NOMO-1 treated with DMSO at 0.1 percent for 48 hours (cell line): Measurements from ENCODE around the gene TGDS.
A peak's percentile ranks its signal among the peaks of the same experiment; 100 is the strongest.
"Not testable (repeated sequence)": the region's sequence is repeated elsewhere in the genome, so short reads cannot be mapped to it uniquely, and the experiment has no call there.

Source experiments
- DNase-seq: peaks from one replicate; lab custom pipeline; 2025; ENCODE audit not compliant: unreplicated experiment; lab: John Stamatoyannopoulos, UW

The TGDS gene, protein sequence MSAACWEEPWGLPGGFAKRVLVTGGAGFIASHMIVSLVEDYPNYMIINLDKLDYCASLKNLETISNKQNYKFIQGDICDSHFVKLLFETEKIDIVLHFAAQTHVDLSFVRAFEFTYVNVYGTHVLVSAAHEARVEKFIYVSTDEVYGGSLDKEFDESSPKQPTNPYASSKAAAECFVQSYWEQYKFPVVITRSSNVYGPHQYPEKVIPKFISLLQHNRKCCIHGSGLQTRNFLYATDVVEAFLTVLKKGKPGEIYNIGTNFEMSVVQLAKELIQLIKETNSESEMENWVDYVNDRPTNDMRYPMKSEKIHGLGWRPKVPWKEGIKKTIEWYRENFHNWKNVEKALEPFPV

GRCh38 chr13:94595950-94596574, at the start of gene TGDS:
TGDS (minus strand) TSS chr13:94596152; CDS start chr13:94596136, 16 bp downstream.
- peak; percentile 92 for DNase-seq

- no peak for DNase-seq
Observed at GRCh38 chr13:94641409-94641941, 45.5 kb upstream of the TGDS start.

GRCh38 chr13:94640721-94641120, 44.8 kb upstream of the TGDS start:
- DNase-seq = no peak

DNA sequence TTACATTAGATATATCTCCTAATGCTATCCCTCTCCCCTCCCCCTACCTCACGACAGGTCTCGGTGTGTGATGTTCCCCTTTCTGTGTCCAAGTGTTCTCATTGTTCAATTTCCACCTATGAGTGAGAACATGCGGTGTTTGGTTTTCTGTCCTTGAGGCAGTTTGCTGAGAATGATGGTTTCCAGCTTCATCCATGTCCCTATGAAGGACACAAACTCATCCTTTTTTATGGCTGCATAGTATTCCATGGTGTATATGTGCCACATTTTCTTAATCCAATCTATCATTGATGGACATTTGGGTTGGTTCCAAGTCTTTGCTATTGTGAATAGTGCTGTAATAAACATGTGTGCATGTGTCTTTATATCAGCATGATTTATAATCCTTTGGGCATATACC, 41.7 kb upstream of the TGDS start:
- not testable (repeated sequence) for DNase-seq

- no peak for DNase-seq
Observed at GRCh38 chr13:94636942-94637578, 41.1 kb upstream of the TGDS start.

GRCh38 chr13:94636096-94636495, 40.1 kb upstream of the TGDS start:
- DNase-seq = not testable (repeated sequence)

GRCh38 chr13:94632226-94632980, 36.5 kb upstream of the TGDS start:
- no peak for DNase-seq

GRCh38 chr13:94630858-94631257, 34.9 kb upstream of the TGDS start:
- DNase-seq = no peak

DNA sequence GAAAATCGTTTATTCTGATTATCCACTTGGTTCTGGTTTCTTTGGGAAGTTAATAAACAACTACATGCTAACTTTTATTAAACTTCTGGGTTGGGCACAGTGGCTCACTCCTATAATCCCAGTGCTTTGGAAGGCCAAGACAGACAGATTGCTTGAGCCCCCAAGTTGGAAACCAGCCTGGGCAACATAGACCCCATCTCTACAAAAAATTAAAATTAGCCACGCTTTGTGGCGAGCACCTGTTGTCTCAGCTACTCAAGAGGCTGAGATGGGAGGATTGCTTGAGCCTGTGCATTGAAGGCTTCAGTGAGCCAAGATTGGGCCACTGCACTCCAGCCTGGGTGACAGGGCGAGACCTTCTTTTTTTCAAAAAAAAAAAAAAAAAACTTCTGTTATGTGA, 27.4 kb upstream of the TGDS start:
- no peak for DNase-seq

- DNase-seq = no peak
Observed at GRCh38 chr13:94622344-94622743, 26.4 kb upstream of the TGDS start.

GRCh38 chr13:94620286-94620896, 24.4 kb upstream of the TGDS start:
- no peak for DNase-seq

GRCh38 chr13:94617389-94618000, 21.5 kb upstream of the TGDS start:
- peak; percentile 28 for DNase-seq

DNA sequence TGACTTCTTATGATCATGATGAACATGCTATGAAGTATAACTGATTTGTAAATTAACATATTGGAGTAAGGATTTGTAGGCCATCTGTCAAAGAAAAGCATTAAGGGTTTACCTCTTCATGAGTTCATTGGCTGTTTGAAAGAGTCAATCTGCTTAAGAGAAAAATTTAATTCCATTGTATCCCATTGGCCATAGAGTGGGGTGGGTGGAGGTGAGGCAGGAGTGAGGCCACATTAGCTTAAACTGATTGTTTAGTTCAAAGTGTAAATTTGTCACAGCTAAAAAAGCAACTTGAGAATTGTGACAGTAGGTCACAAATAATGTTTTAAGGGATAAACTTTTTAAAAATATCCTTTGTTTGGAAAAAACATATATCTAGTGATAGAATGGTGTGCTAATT, 17.1 kb upstream of the TGDS start:
- DNase-seq = no peak

GRCh38 chr13:94612050-94612449, 16.1 kb upstream of the TGDS start:
- DNase-seq = no peak

DNA sequence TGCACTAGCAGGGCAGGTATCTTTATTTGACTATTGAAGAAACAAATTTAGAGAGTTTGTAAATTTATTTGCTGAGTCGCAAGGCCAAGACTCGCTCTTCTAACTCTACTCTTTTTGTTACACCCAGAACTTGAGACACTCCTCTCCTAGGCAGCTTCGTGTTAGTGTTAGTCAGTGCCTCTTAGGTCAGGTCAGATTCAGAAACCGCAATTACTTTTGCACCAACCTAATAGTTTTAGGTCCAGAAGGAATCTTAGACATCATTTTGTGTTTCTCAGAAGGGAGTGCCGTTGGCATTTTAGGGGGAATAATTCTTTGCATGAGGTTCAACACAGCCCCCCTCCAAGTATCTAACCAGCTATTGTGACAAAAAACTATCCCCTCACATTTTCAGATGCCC, 14.5 kb upstream of the TGDS start:
- DNase-seq = no peak

DNA sequence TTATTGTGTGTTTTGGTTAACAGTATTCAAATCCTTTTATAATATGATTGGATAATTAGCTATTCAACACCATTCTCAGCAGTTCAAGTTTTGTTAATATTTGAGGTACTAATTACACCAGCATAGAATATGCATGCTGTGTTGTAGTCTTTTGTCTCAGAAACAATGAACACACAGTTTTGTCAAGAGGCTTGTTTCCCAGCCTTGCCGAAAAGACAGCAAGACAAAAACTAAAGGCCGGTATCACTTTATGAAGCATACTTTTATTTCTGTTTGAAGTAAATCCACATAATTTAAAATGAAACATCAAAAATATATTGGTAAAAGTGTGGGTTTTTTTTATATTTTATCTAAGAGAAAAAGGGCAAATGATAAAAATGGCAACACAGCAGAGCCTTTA, 13.2 kb upstream of the TGDS start:
- DNase-seq = no peak

DNA sequence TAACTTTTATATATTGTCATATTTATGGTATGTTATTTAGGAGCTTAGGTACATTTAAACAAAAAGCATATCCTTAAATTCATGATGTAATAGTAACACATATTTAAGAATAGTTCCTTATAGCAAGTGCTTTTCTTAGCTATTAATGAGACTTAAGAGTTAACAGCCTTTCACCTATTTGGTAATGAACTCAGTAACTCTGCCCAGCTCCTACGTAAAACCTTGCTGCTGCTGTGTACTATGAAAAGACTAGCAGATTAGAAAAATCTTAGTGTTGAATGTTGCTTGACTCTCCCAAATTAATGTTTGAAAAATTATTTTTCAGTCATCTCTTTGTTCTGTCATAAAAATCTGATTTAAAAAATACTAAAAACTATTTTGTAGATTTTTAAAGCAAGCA, 12.6 kb upstream of the TGDS start:
- DNase-seq = no peak

- no peak for DNase-seq
Observed at GRCh38 chr13:94607939-94608338, 12.0 kb upstream of the TGDS start.

- DNase-seq = no peak
Observed at GRCh38 chr13:94607056-94607455, 11.1 kb upstream of the TGDS start.

GRCh38 chr13:94602467-94602866, 6.5 kb upstream of the TGDS start:
- no peak for DNase-seq
